ENCODE results near the gene XPR1. TPM values are rescaled to one million over a fixed set of nuclear protein-coding genes. Genes with fewer than 3 reads are reported as not detected.

XPR1 gene
- total and polyA plus RNA-seq, 2 of the 8 experiments (the other 6 are each of a cell fraction or from before 2014, with no cell fraction given), result 28.6 to 43.9 TPM

DNA sequence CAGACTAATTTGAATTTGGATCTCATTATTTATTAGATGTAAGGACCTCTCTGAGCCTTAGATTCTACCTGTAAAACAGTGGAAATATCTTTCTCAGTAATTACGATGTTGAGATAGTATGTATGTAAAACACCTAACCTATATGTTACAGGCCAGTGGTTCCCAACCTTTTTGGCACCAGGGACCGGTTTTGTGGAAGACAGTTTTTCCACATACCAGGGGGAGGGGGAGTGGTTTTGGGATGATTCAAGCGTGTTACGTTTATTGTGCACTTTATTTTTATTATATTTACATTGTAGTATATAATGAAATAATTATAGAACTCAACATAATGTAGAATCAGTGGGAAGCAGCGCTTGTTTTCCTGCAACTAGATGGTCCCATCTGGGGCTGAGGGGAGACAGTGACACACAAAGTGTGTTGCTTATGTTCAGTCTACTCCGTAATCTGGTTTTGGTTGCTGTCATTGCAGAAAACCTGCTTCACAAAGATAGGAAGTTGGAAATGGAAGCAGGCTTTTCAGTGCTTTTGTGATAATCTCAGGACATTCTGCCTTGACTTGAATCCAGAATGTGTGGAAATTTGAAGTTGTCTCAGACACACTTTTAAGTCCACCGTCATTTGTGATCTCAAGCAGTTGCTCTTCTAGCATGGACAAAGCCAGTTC lies 12.8 kb downstream of the XPR1 start:
- Histone ChIP-seq H4K8ac (ENCODE audit: extremely low read depth, insufficient read depth, low read length) (no peak overlapping the region), H2BK12ac (ENCODE audit: low read depth, low read length) (no peak overlapping the region), H4K91ac (replicated peaks; ENCODE audit: insufficient read length, low read length) (no peak overlapping the region), H3K9ac (replicated peaks in 1 of 4; ENCODE audit: extremely low read depth in 1 of 4, low read depth in 3 of 4, low read length in 3 of 4) (no peak overlapping the region), H3K4me3 (ENCODE audit: extremely low read depth in 1 of 4, insufficient read depth in 2 of 4, low read depth in 3 of 4, low read length in 4 of 4) (no peak overlapping the region), H2AK5ac (ENCODE audit: low read depth, low read length) (no peak overlapping the region), H3K18ac (ENCODE audit: extremely low read depth, low read length) (no peak overlapping the region), H2BK20ac (ENCODE audit: low read length) (no peak overlapping the region), H4K5ac (ENCODE audit: insufficient read length, low read depth, low read length) (no peak overlapping the region), H2BK5ac (ENCODE audit: low read depth, low read length) (no peak overlapping the region), H3K36me3 (ENCODE audit: control insufficient read depth in 2 of 4, insufficient read depth in 4 of 4, low read length in 3 of 4) (peaks cover 0 to 7% (median 0%) of the 10 kb centered on the region in 4 experiments; a peak in 2 of 8 replicates), H3K23ac (ENCODE audit: insufficient read length) (no peak overlapping the region), H3K27ac (ENCODE audit: low read depth, low read length) (no peak overlapping the region), H3K56ac (replicated peaks; ENCODE audit: insufficient read length, low read depth, low read length) (no peak overlapping the region), H3K9me3 (ENCODE audit: insufficient read depth in 2 of 2, low read depth in 1 of 2, low read length in 1 of 2) (peaks cover 0 to 4% of the 10 kb centered on the region in 2 experiments; a peak in 1 of 4 replicates), H3K27me3 (replicated peaks in 1 of 4; ENCODE audit: control insufficient read depth in 3 of 4, extremely low read depth in 1 of 4, insufficient read depth in 3 of 4, low read length in 3 of 4) (no peaks in the 10 kb centered on the region), H3K79me2 (ENCODE audit: control insufficient read depth in 1 of 2, insufficient read depth in 2 of 2, low read length in 2 of 2) (peaks cover 4 to 58% of the 10 kb centered on the region in 2 experiments; a peak in 2 of 4 replicates), H2BK120ac (replicated peaks; ENCODE audit: low read depth, low read length) (no peak overlapping the region), H3K4ac (replicated peaks; ENCODE audit: insufficient read length, low read depth, low read length) (no peak overlapping the region), H2BK15ac (ENCODE audit: low read length) (no peak overlapping the region), H3K14ac (ENCODE audit: insufficient read length) (no peak overlapping the region), H3K4me1 (replicated peaks in 1 of 4; ENCODE audit: control insufficient read depth in 3 of 4, insufficient read depth in 4 of 4, low read length in 3 of 4) (no peaks in the 10 kb centered on the region), H3K23me2 (ENCODE audit: low read depth, low read length) (no peaks in the 10 kb centered on the region), H4K20me1 (replicated peaks in 1 of 2; ENCODE audit: control insufficient read depth in 1 of 2, insufficient read depth in 2 of 2, low read length in 2 of 2) (no peaks in the 10 kb centered on the region), H3K79me1 (ENCODE audit: low read depth, low read length) (peaks cover 3% of the 10 kb centered on the region; the same call in 1 of the 2 replicates), H2AFZ (ENCODE audit: low read length) (no peak overlapping the region), H3K4me2 (ENCODE audit: insufficient read depth in 1 of 2, low read depth in 2 of 2, low read length in 2 of 2) (no peak overlapping the region)
- WGBS, 2 experiments (ENCODE audit: extremely low coverage in 1 of 2, insufficient coverage in 1 of 2, insufficient read length in 1 of 2, insufficient replicate concordance in 2 of 2, low coverage in 1 of 2, low lambda C conversion rate in 2 of 2, missing lambda C conversion rate in 1 of 2), result 91% methylated on average over 7 of the region's 7 CpGs; no CpG with 5 or more reads in 1 of the 2 experiments
- FAIRE-seq (no peak), DNase-seq (ENCODE audit: low read depth in 1 of 2, low spot score in 2 of 2) (no peak)
- CTCF ChIA-PET (ENCODE audit: partially characterized antibody), result no interaction called here
- POLR2A ChIA-PET (ENCODE audit: partially characterized antibody), result no interaction called here
- TF ChIP-seq TCF12 (IDR thresholded peaks at IDR 0.05; ENCODE audit: low read depth, low read length) (no peak), JUND (IDR thresholded peaks at IDR 0.05; ENCODE audit: low read length) (no peak), RXRA (IDR thresholded peaks at IDR 0.05; ENCODE audit: insufficient read depth, low read depth, low read length) (no peak), YY1 (IDR thresholded peaks at IDR 0.05; ENCODE audit: low read depth, low read length) (no peak), HDAC2 (IDR thresholded peaks at IDR 0.05; ENCODE audit: borderline replicate concordance in 1 of 2, low read depth in 2 of 2, low read length in 2 of 2) (no peak), CTBP2 (IDR thresholded peaks at IDR 0.05; ENCODE audit: borderline replicate concordance, insufficient read depth, insufficient read length, low read length) (no peak), PHF8 (conservative IDR thresholded peaks at IDR 0.05; ENCODE audit: low read depth, low read length) (no peak), POLR2A (IDR thresholded peaks at IDR 0.05; ENCODE audit: control extremely low read depth in 1 of 2, low read depth in 2 of 2, low read length in 2 of 2) (no peak), CEBPB (IDR thresholded peaks at IDR 0.05; ENCODE audit: low read depth, low read length) (no peak), MAFK (IDR thresholded peaks at IDR 0.05; ENCODE audit: low read depth, low read length) (no peak), CBX5 (IDR thresholded peaks at IDR 0.05; ENCODE audit: low read depth, low read length) (no peak), FOSL1 (IDR thresholded peaks at IDR 0.05; ENCODE audit: insufficient read depth, low read depth, low read length) (no peak), TAF7 (optimal IDR thresholded peaks at IDR 0.05; ENCODE audit: borderline replicate concordance, low read depth, low read length) (no peak), TEAD4 (IDR thresholded peaks at IDR 0.05; ENCODE audit: low read depth, low read length) (no peak)

Measured in H1 (cell line).